NT2/D1 (cell line): ENCODE data around the gene PNLDC1.

Experiments
- SUZ12 ChIP-seq: IDR thresholded peaks from 2 replicates; pipeline ENCODE4 v1.6.1; 2011; ENCODE audit not compliant: insufficient read length, insufficient read depth; ENCODE audit errors: extremely low read depth
- ZNF274 ChIP-seq: IDR thresholded peaks from 2 replicates; pipeline ENCODE4 v1.6.1; 2011; ENCODE audit warnings: mild to moderate bottlenecking, low read depth, low read length

DNA sequence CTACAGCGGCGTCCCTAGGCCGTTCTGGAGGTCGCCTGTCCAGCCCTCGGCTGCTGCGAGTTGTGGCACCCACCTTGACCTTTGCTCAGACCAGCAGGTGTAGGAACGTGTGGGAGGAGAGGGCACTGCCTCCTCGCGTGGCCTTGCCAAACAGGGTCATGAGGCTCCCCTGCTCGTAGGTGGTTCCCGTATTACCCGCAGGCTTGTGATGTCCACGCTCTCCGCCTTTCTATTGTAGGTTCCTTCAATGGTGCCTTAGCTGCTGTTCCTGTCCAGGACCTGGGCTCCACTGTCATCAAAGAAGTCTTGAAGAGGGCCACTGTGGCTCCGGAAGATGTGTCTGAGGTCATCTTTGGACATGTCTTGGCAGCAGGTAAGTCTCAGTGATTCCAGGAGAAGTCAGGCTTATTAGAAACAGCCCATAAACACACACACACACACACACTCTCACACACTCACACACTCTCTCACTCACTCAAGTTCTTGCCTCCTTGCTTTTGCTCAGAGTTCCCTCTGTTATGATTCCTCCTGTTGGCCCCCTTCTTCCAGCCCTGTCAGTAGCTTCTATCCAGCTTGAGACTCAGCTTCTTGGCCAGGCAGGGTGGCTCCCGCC is 37.3 kb upstream of the PNLDC1 start:
- TF ChIP-seq ZNF274, result no peak
- no peak for TF ChIP-seq SUZ12
